Peyer's patch (tissue), 4 donors: ENCODE measurements around the gene GPR160. TPM values are rescaled to one million over a fixed set of nuclear protein-coding genes. Genes with fewer than 3 reads are reported as not detected.

Experiments
- DNase-seq, 3 donors: peaks; one replicate each; pipeline ENCODE4 v3.0.0-alpha.2; 2017 to 2019
- H3K27ac ChIP-seq, 4 donors: fragments of 200-600 bp; sonication (generic); one replicate each; pipeline ENCODE4 v1.5.1; 2016 to 2019
- H3K27me3 ChIP-seq, 2 donors: fragments of 200-600 bp; sonication (generic); one replicate each; pipeline ENCODE4 v1.5.1; 2019
- H3K36me3 ChIP-seq, 3 donors: fragments of 200-600 bp; sonication (generic); one replicate each; pipeline ENCODE4 v1.5.1; 2016 to 2019
- H3K4me1 ChIP-seq, 4 donors: fragments of 200-600 bp; sonication (generic); one replicate each; pipeline ENCODE4 v1.5.1; 2016 to 2019
- H3K4me3 ChIP-seq, 4 donors: fragments of 200-600 bp; sonication (generic); 1 replicate in 3 of 4; 2 replicates in 1 of 4; pipeline ENCODE4 v1.5.1; 2016 to 2019; ENCODE audit warnings: mild to moderate bottlenecking in 1 of 4
- H3K9me3 ChIP-seq, 4 donors: fragments of 200-600 bp; sonication (generic); one replicate each; pipeline ENCODE4 v1.5.1; 2016 to 2019; ENCODE audit warnings: mild to moderate bottlenecking in 1 of 4
- CTCF ChIP-seq, 6 experiments: fragments of 450-650 bp in 4 of 6; fragments of 200-600 bp in 2 of 6; sonication (generic) in 1 of 6; IDR thresholded peaks; one replicate each; pipeline ENCODE4 v1.5.1; 2017 to 2019; ENCODE audit warnings: antibody characterized with exemption in 6 of 6, mild to moderate bottlenecking in 3 of 6, moderate library complexity in 1 of 6
- POLR2A ChIP-seq, 2 donors: fragments of 450-650 bp; IDR thresholded peaks; one replicate each; pipeline ENCODE4 v1.5.1; 2017; ENCODE audit warnings: antibody characterized with exemption in 2 of 2, mild to moderate bottlenecking in 2 of 2, moderate library complexity in 2 of 2
- total RNA-seq, 4 donors: library from RNA; depleted of rRNA; stranded (reverse); fragments of >200 nt; gene quantifications; one replicate each; pipeline ENCODE4 v1.1.0, GENCODE V29; 2016

Gene GPR160, protein sequence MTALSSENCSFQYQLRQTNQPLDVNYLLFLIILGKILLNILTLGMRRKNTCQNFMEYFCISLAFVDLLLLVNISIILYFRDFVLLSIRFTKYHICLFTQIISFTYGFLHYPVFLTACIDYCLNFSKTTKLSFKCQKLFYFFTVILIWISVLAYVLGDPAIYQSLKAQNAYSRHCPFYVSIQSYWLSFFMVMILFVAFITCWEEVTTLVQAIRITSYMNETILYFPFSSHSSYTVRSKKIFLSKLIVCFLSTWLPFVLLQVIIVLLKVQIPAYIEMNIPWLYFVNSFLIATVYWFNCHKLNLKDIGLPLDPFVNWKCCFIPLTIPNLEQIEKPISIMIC
- 100 to 1,000 TPM; 144 to 231 (median 203) TPM for total RNA-seq

- Histone ChIP-seq H3K4me3 (peak within 1 kb of the TSS; percentile 53 to 78 (median 70)), H3K27ac (peak within 1 kb of the TSS; percentile 74 to 86 (median 80)), H3K36me3 (no peaks in the 10 kb centered on the region), H3K9me3 (no peaks in the 10 kb centered on the region), H3K27me3 (no peaks in the 10 kb centered on the region), H3K4me1 (peaks cover 0 to 9% (median 4%) of the 10 kb centered on the region in 4 donors)
- peak; percentile 82 to 96 (median 95) for DNase-seq
- TF ChIP-seq CTCF (IDR thresholded peaks at IDR 0.05) (peak; percentile 49 to 95 (median 88)), POLR2A (IDR thresholded peaks at IDR 0.05) (peak; percentile 93 to 94)
Observed at GRCh38 chr3:170037463-170038433, at the start of gene GPR160. TSS of gene GPR160 (plus strand) at chr3:170037995. CDS start at chr3:170083973, 45,978 bp downstream.

- H3K36me3 ChIP-seq, result peaks cover 0 to 89% (median 0%) of the 10 kb centered on the region in 3 donors
- TF ChIP-seq POLR2A (IDR thresholded peaks at IDR 0.05) (no peak), CTCF (IDR thresholded peaks at IDR 0.05) (no peak)
- H3K4me1 ChIP-seq, result no peaks in the 10 kb centered on the region
- H3K27ac ChIP-seq, result no peak overlapping the region
- H3K27me3 ChIP-seq, result no peaks in the 10 kb centered on the region
- H3K4me3 ChIP-seq, result no peak overlapping the region
- no peak for DNase-seq
- H3K9me3 ChIP-seq, result no peaks in the 10 kb centered on the region
Observed at GRCh38 chr3:169990431-169990830, 47.4 kb upstream of the GPR160 start.

GRCh38 chr3:169992156-169992555 lies 45.6 kb upstream of the GPR160 start:
- H3K27ac ChIP-seq, result no peak overlapping the region
- H3K27me3 ChIP-seq, result no peaks in the 10 kb centered on the region
- no peaks in the 10 kb centered on the region for H3K4me1 ChIP-seq
- no peak overlapping the region for H3K4me3 ChIP-seq
- H3K36me3 ChIP-seq, result peaks cover 0 to 79% (median 0%) of the 10 kb centered on the region in 3 donors
- no peak for DNase-seq
- no peaks in the 10 kb centered on the region for H3K9me3 ChIP-seq
- TF ChIP-seq POLR2A (IDR thresholded peaks at IDR 0.05) (no peak), CTCF (IDR thresholded peaks at IDR 0.05) (no peak)

GRCh38 chr3:169992781-169993180 lies 45.0 kb upstream of the GPR160 start:
- no peaks in the 10 kb centered on the region for H3K27me3 ChIP-seq
- H3K9me3 ChIP-seq, result no peaks in the 10 kb centered on the region
- DNase-seq, result no peak
- no peak overlapping the region for H3K27ac ChIP-seq
- no peak for TF ChIP-seq CTCF (IDR thresholded peaks at IDR 0.05)
- no peak overlapping the region for H3K4me3 ChIP-seq
- peaks cover 0 to 72% (median 0%) of the 10 kb centered on the region in 3 donors for H3K36me3 ChIP-seq
- H3K4me1 ChIP-seq, result no peaks in the 10 kb centered on the region

DNA sequence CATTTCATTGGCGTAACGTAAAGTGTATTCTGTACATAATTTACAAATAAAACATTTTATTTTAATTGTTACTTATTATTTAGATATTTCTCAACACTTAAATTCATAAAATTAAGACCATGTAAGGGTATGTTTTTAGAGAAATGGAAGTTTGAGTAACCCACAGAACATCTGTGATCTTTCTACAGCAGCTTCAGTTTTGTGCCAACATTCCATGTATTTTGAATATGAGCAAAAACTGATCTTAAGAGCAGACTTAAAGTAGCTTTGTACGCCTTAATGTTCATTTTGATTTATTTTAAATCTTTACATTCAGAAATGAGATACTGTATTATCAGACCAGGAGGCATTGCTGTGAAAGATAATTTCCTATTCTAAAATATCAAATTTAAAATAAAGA lies 44.0 kb upstream of the GPR160 start:
- no peak for TF ChIP-seq POLR2A (IDR thresholded peaks at IDR 0.05)
- TF ChIP-seq CTCF (IDR thresholded peaks at IDR 0.05), result no peak
- Histone ChIP-seq H3K36me3 (peaks cover 0 to 62% (median 0%) of the 10 kb centered on the region in 3 donors), H3K27me3 (no peaks in the 10 kb centered on the region), H3K9me3 (no peaks in the 10 kb centered on the region), H3K4me1 (no peaks in the 10 kb centered on the region), H3K4me3 (no peak overlapping the region), H3K27ac (no peak overlapping the region)
- no peak for DNase-seq
